ENCODE results near the gene DBNL.

DNA sequence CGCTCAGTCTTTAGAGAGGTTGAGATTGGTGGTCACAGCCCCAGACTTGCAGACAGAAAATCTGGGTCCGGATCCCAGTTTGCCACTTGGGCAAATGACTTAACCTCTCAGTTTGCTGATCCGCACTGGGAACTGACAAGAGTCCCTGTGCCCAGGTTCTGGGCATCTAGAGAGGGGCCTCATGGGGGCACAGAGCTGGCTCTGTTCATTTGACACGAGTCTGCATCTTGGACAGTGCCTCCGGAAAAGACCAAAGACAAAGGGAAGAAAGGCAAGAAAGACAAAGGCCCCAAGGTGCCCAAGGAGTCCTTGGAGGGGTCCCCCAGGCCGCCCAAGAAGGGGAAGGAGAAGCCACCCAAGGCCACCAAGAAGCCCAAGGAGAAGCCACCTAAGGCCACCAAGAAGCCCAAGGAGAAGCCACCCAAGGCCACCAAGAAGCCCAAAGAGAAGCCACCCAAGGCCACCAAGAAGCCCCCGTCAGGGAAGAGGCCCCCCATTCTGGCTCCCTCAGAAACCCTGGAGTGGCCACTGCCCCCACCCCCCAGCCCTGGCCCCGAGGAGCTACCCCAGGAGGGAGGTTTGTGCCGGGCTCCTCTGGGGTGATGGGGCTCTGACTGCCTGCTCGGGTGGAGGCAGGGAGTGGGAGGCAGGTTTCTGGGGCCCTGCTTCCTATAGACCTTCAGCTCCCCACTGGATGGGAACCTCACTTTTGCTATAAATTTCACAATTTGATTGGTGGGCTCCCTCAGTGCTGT is 62.0 kb downstream of the DBNL start:
- TF ChIP-seq, protein P1, sequence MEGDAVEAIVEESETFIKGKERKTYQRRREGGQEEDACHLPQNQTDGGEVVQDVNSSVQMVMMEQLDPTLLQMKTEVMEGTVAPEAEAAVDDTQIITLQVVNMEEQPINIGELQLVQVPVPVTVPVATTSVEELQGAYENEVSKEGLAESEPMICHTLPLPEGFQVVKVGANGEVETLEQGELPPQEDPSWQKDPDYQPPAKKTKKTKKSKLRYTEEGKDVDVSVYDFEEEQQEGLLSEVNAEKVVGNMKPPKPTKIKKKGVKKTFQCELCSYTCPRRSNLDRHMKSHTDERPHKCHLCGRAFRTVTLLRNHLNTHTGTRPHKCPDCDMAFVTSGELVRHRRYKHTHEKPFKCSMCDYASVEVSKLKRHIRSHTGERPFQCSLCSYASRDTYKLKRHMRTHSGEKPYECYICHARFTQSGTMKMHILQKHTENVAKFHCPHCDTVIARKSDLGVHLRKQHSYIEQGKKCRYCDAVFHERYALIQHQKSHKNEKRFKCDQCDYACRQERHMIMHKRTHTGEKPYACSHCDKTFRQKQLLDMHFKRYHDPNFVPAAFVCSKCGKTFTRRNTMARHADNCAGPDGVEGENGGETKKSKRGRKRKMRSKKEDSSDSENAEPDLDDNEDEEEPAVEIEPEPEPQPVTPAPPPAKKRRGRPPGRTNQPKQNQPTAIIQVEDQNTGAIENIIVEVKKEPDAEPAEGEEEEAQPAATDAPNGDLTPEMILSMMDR (IDR thresholded peaks at IDR 0.05): no peak
- TF ChIP-seq POLR2AphosphoS5 (IDR thresholded peaks at IDR 0.05): no peak
